Measurements from ENCODE around the gene CNKSR1. TPM values are rescaled to one million over a fixed set of nuclear protein-coding genes. Genes with fewer than 3 reads are reported as not detected.

Gene CNKSR1
- total RNA-seq, 2 experiments from 2014 or later, result 2.5 TPM

GRCh38 chr1:26184883-26185282 is 7.6 kb downstream of the CNKSR1 start:
- no peak overlapping the region for H3K27ac ChIP-seq (ENCODE audit: low read depth, low read length, poor library complexity, severe bottlenecking)
- no peaks in the 10 kb centered on the region for H3K9me3 ChIP-seq (ENCODE audit: low read length)
- ChIA-PET POLR2A (no interaction called here), CTCF (ENCODE audit: unreplicated experiment) (no interaction called here)
- H3K4me3 ChIP-seq (ENCODE audit: low read depth, low read length, poor library complexity, severe bottlenecking), result no peak overlapping the region
- intact Hi-C loops (cut with micrococcal nuclease; ENCODE audit: unreplicated experiment), result no loop called here
- no peak overlapping the region for H2AFZ ChIP-seq (ENCODE audit: low read length)
- H3K36me3 ChIP-seq (ENCODE audit: insufficient read depth, low read length), result no peaks in the 10 kb centered on the region
- no peaks in the 10 kb centered on the region for H4K20me1 ChIP-seq (ENCODE audit: insufficient read depth, low read length)
- no peak overlapping the region for H3K4me2 ChIP-seq (ENCODE audit: low read length)
- no peaks in the 10 kb centered on the region for H3K9me2 ChIP-seq (ENCODE audit: insufficient read depth, low read length)
- DNase-seq (ENCODE audit: low spot score), result no peak
- peaks cover 4% of the 10 kb centered on the region for H3K4me1 ChIP-seq (ENCODE audit: insufficient read depth, low read length, poor library complexity, severe bottlenecking)
- TF ChIP-seq EZH2phosphoT487 (IDR thresholded peaks at IDR 0.05; ENCODE audit: borderline replicate concordance, low read depth, low read length) (no peak), CTCF (conservative IDR thresholded peaks at IDR 0.05; ENCODE audit: low read length) (no peak)
- H3K79me2 ChIP-seq (ENCODE audit: insufficient read depth, low read depth, low read length), result no peaks in the 10 kb centered on the region
- BruUV-seq (replicated peaks), result no TSS peak

GRCh38 chr1:26187882-26188281 is 10.6 kb downstream of the CNKSR1 start:
- Histone ChIP-seq H3K4me3 (ENCODE audit: low read depth, low read length, poor library complexity, severe bottlenecking) (no peak overlapping the region), H3K4me2 (ENCODE audit: low read length) (no peak overlapping the region), H3K79me2 (ENCODE audit: insufficient read depth, low read depth, low read length) (no peaks in the 10 kb centered on the region), H3K27ac (ENCODE audit: low read depth, low read length, poor library complexity, severe bottlenecking) (no peak overlapping the region), H2AFZ (ENCODE audit: low read length) (no peak overlapping the region), H3K4me1 (ENCODE audit: insufficient read depth, low read length, poor library complexity, severe bottlenecking) (no peaks in the 10 kb centered on the region), H3K9me2 (ENCODE audit: insufficient read depth, low read length) (no peaks in the 10 kb centered on the region), H4K20me1 (ENCODE audit: insufficient read depth, low read length) (no peaks in the 10 kb centered on the region), H3K9me3 (ENCODE audit: low read length) (no peaks in the 10 kb centered on the region), H3K36me3 (ENCODE audit: insufficient read depth, low read length) (no peaks in the 10 kb centered on the region)
- no TSS peak for BruUV-seq (replicated peaks)
- no peak for TF ChIP-seq EZH2phosphoT487 (IDR thresholded peaks at IDR 0.05; ENCODE audit: borderline replicate concordance, low read depth, low read length)
- no peak for TF ChIP-seq CTCF (conservative IDR thresholded peaks at IDR 0.05; ENCODE audit: low read length)
- intact Hi-C loops (cut with micrococcal nuclease; ENCODE audit: unreplicated experiment), result no loop called here
- DNase-seq (ENCODE audit: low spot score), result no peak
- CTCF ChIA-PET (ENCODE audit: unreplicated experiment), result no interaction called here
- POLR2A ChIA-PET, result interaction anchor here (0.6 kb wide), 1 partner anchor 139 kb away, joined by 4 read pairs; no protein-coding TSS in a partner anchor

DNA sequence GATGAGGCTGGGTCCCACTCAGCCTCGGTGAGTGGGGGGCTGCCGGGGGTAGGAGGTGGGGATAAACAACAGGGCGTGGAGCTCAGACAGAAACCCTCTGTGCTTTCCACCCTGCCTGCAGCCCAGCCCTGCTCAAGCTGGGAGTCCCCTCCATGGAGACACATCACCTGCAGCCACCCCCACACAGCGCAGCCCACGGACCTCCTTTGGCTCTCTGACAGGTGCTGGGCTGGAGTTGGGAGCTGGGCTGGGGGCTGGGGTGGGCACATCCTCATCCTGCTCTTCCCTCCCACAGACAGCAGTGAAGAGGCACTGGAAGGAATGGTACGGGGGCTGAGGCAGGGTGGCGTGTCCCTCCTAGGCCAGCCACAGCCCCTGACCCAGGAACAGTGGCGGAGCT is 11.2 kb downstream of the CNKSR1 start:
- no peaks in the 10 kb centered on the region for H3K79me2 ChIP-seq (ENCODE audit: insufficient read depth, low read depth, low read length)
- H3K36me3 ChIP-seq (ENCODE audit: insufficient read depth, low read length), result no peaks in the 10 kb centered on the region
- H3K4me1 ChIP-seq (ENCODE audit: insufficient read depth, low read length, poor library complexity, severe bottlenecking), result no peaks in the 10 kb centered on the region
- CTCF ChIA-PET (ENCODE audit: unreplicated experiment), result no interaction called here
- no peak for DNase-seq (ENCODE audit: low spot score)
- H4K20me1 ChIP-seq (ENCODE audit: insufficient read depth, low read length), result no peaks in the 10 kb centered on the region
- no peak overlapping the region for H2AFZ ChIP-seq (ENCODE audit: low read length)
- POLR2A ChIA-PET, result no interaction called here
- H3K9me2 ChIP-seq (ENCODE audit: insufficient read depth, low read length), result no peaks in the 10 kb centered on the region
- no peak overlapping the region for H3K27ac ChIP-seq (ENCODE audit: low read depth, low read length, poor library complexity, severe bottlenecking)
- H3K4me3 ChIP-seq (ENCODE audit: low read depth, low read length, poor library complexity, severe bottlenecking), result no peak overlapping the region
- no peak overlapping the region for H3K4me2 ChIP-seq (ENCODE audit: low read length)
- no peaks in the 10 kb centered on the region for H3K9me3 ChIP-seq (ENCODE audit: low read length)
- TF ChIP-seq EZH2phosphoT487 (IDR thresholded peaks at IDR 0.05; ENCODE audit: borderline replicate concordance, low read depth, low read length) (no peak), CTCF (conservative IDR thresholded peaks at IDR 0.05; ENCODE audit: low read length) (no peak)
- no TSS peak for BruUV-seq (replicated peaks)
- intact Hi-C loops (cut with micrococcal nuclease; ENCODE audit: unreplicated experiment), result no loop called here

All from OCI-LY7 (cell line).